Osteocyte (in vitro differentiated cells): Measurements from ENCODE around the gene TBC1D16. TPM values are rescaled to one million over a fixed set of nuclear protein-coding genes. Genes with fewer than 3 reads are reported as not detected.

ENCODE experiments used
- DNase-seq: peaks from one replicate; pipeline ENCODE4 v3.0.0; 2021; ENCODE audit warnings: mixed read lengths; ENCODE audit not compliant: unreplicated experiment; ENCODE audit errors: extremely low spot score
- H3K27ac Mint-ChIP-seq: one replicate; pipeline ENCODE4 v1.8.0; 2021; ENCODE audit warnings: mild to moderate bottlenecking, mixed read lengths; ENCODE audit not compliant: unreplicated experiment
- H3K27me3 Mint-ChIP-seq: one replicate; pipeline ENCODE4 v1.8.0; 2021; ENCODE audit warnings: mixed read lengths; ENCODE audit not compliant: unreplicated experiment
- H3K36me3 Mint-ChIP-seq: one replicate; pipeline ENCODE4 v1.8.0; 2021; ENCODE audit warnings: mixed read lengths; ENCODE audit not compliant: unreplicated experiment
- H3K4me1 Mint-ChIP-seq: one replicate; pipeline ENCODE4 v1.8.0; 2021; ENCODE audit warnings: mixed read lengths; ENCODE audit not compliant: unreplicated experiment
- H3K4me3 Mint-ChIP-seq: one replicate; pipeline ENCODE4 v1.8.0; 2021; ENCODE audit warnings: mild to moderate bottlenecking, moderate library complexity, mixed read lengths; ENCODE audit not compliant: unreplicated experiment
- H3K9me3 Mint-ChIP-seq: one replicate; pipeline ENCODE4 v1.8.0; 2021; ENCODE audit warnings: mixed read lengths; ENCODE audit not compliant: unreplicated experiment
- total RNA-seq: library from RNA; stranded (reverse); gene quantifications from 2 replicates; pipeline ENCODE4 v1.2.1, GENCODE V29; 2021
- TF ChIP-seq, protein P1 (sequence below): fragments of 200-600 bp; sonication (generic); IDR thresholded peaks from 2 replicates; pipeline ENCODE4 v1.5.0; 2021; ENCODE audit warnings: antibody characterized with exemption, mild to moderate bottlenecking, moderate library complexity

Gene TBC1D16
- total RNA-seq, 1 donor from 2014 or later, result 45.9 TPM

DNA sequence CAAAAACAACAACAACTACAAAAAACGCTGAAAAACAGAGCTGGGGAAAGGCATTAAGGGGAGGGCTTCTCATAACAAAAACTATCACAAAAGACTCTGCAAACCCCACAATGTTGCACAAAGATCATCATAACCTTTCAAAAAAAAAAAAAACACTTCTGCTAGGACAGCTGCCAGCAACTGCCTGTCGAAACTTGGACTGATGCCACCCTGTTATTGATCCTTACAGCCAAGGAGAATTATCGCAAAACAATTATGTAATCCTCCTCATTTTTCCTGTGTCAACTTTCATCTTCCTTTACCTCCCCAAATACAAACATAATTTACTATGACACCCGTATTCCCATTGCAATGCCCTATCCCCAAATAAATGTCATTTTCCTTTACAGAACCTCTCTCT lies 10.0 kb upstream of the TBC1D16 start:
- TF ChIP-seq, protein P1, sequence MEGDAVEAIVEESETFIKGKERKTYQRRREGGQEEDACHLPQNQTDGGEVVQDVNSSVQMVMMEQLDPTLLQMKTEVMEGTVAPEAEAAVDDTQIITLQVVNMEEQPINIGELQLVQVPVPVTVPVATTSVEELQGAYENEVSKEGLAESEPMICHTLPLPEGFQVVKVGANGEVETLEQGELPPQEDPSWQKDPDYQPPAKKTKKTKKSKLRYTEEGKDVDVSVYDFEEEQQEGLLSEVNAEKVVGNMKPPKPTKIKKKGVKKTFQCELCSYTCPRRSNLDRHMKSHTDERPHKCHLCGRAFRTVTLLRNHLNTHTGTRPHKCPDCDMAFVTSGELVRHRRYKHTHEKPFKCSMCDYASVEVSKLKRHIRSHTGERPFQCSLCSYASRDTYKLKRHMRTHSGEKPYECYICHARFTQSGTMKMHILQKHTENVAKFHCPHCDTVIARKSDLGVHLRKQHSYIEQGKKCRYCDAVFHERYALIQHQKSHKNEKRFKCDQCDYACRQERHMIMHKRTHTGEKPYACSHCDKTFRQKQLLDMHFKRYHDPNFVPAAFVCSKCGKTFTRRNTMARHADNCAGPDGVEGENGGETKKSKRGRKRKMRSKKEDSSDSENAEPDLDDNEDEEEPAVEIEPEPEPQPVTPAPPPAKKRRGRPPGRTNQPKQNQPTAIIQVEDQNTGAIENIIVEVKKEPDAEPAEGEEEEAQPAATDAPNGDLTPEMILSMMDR, result no peak
- DNase-seq, result no peak
- H3K4me1 Mint-ChIP-seq, result no peaks in the 10 kb centered on the region
- H3K9me3 Mint-ChIP-seq, result peaks cover 3% of the 10 kb centered on the region
- H3K4me3 Mint-ChIP-seq, result no peak overlapping the region
- H3K36me3 Mint-ChIP-seq, result peaks cover 27% of the 10 kb centered on the region
- H3K27ac Mint-ChIP-seq, result no peak overlapping the region
- no peaks in the 10 kb centered on the region for H3K27me3 Mint-ChIP-seq

- H3K4me1 Mint-ChIP-seq, result no peaks in the 10 kb centered on the region
- no peaks in the 10 kb centered on the region for H3K27me3 Mint-ChIP-seq
- H3K4me3 Mint-ChIP-seq, result no peak overlapping the region
- TF ChIP-seq, protein P1, result no peak
- H3K9me3 Mint-ChIP-seq, result peaks cover 3% of the 10 kb centered on the region
- H3K27ac Mint-ChIP-seq, result no peak overlapping the region
- no peak for DNase-seq
- peaks cover 29% of the 10 kb centered on the region for H3K36me3 Mint-ChIP-seq
Measured at GRCh38 chr17:80043963-80044362, 8.3 kb upstream of the TBC1D16 start.

- Mint-ChIP-seq H3K9me3 (no peaks in the 10 kb centered on the region), H3K27me3 (no peaks in the 10 kb centered on the region), H3K4me1 (peaks cover 26% of the 10 kb centered on the region), H3K4me3 (peak overlapping the region; percentile 93), H3K27ac (peak overlapping the region; percentile 97), H3K36me3 (peaks cover 13% of the 10 kb centered on the region)
- TF ChIP-seq, protein P1, result no peak
- no peak for DNase-seq
Measured at GRCh38 chr17:80036715-80037477, 1.2 kb upstream of the TBC1D16 start.

DNA sequence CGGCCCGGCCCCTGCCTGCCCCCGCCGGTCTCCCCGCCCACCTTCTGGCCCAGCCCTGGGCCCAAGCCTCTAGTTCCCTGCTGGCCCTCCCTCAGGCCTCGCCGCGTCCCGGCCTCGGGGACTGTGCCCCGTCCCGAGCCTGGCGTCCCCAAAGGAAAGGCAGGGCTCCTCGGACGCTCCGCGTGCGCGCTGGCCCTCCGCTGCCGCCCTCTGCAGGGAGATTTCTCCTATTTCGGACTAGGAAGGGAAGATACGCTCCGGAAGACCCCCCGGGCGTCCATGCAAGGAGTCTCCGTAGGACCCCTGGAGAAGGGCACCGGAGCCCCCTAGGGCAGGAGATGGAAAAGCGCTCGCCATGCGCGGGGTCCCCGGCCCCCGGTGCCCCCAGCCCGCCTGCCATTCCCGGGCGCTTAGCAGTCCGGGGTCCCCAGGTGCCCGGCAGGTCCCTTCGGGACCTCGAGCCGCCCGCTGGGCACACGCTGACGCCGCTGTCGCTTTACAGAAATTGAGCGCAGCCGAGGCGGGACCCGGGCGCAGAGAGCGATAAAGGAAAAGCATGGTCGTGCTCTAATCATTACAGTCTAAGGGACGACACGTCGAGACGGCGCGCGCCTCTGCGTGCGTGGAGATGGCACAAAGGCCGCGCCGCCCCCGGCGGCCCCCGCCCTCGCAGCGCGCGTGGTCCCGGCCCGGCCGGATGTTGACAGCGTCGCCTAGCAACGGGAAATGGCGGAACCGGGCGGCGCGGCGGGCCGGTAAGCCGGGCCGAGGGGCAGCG lies 454 bp upstream of the TBC1D16 start, which contains the start of gene CCDC40:
Gene CCDC40 (plus strand): TSS at position 706 of the 778 bp plus-strand sequence. CDS start 21 bp downstream, at position 727.
- peaks cover 26% of the 10 kb centered on the region for H3K4me1 Mint-ChIP-seq
- DNase-seq, result peak; percentile 95
- peak within 1 kb of the TSS; percentile 94 for H3K4me3 Mint-ChIP-seq
- no peaks in the 10 kb centered on the region for H3K9me3 Mint-ChIP-seq
- no peaks in the 10 kb centered on the region for H3K27me3 Mint-ChIP-seq
- TF ChIP-seq, protein P1, result peak; percentile 23
- H3K27ac Mint-ChIP-seq, result peak within 1 kb of the TSS; percentile 97
- peaks cover 9% of the 10 kb centered on the region for H3K36me3 Mint-ChIP-seq
